PC-3 (cell line): ENCODE results near the gene MAP4K2. TPM values are rescaled to one million over a fixed set of nuclear protein-coding genes. Genes with fewer than 3 reads are reported as not detected.

Experiments
- ATAC-seq: fragments of 200-7000 bp; cut with Tn5 transposase; 2 replicates; pipeline ENCODE4 v1.9.1; 2020; ENCODE audit warnings: mild to moderate bottlenecking, moderate library complexity
- BruUV-seq: library from RNA; stranded (reverse); fragments of 400-500 nt; replicated peaks from 2 replicates; lab custom pipeline; 2021; lab: Mats Ljungman, UMichigan
- CTCF ChIA-PET: fragments of 300-600 bp; sonication (Branson Sonifier 250); formaldehyde crosslinking; loops from one replicate; lab custom pipeline; 2022; ENCODE audit warnings: antibody characterized with exemption; lab: Charles Lee
- POLR2A ChIA-PET: fragments of 300-600 bp; sonication (Branson Sonifier 250); formaldehyde crosslinking; loops from one replicate; lab custom pipeline; 2022; ENCODE audit warnings: antibody characterized with exemption; ENCODE audit not compliant: unreplicated experiment; lab: Charles Lee
- DNase-seq: peaks from one replicate; pipeline ENCODE4 v3.0.0-alpha.2; 2015
- H2AFZ ChIP-seq: fragments of 300-600 bp; sonication (generic); 2 replicates; pipeline ENCODE4 v1.6.0; 2016; ENCODE audit warnings: antibody characterized with exemption, low read length
- H3F3A ChIP-seq: fragments of 300-600 bp; sonication (generic); one replicate; pipeline ENCODE4 v1.6.0; 2017; ENCODE audit warnings: antibody characterized with exemption, low read length, control low read depth, mild to moderate bottlenecking; ENCODE audit not compliant: unreplicated experiment
- H3K27ac ChIP-seq: fragments of 300-600 bp; sonication (generic); 2 replicates; pipeline ENCODE4 v1.5.1; 2016; ENCODE audit warnings: mild to moderate bottlenecking, low read length
- H3K27me3 ChIP-seq: fragments of 300-600 bp; sonication (generic); 2 replicates; pipeline ENCODE4 v1.6.1; 2016; ENCODE audit warnings: low read length, mixed read lengths
- H3K36me3 ChIP-seq: fragments of 300-600 bp; sonication (generic); 2 replicates; pipeline ENCODE4 v1.6.1; 2016; ENCODE audit warnings: low read depth, mixed run types, low read length, mixed read lengths
- H3K4me1 ChIP-seq: fragments of 300-600 bp; sonication (generic); 2 replicates; pipeline ENCODE4 v1.5.1; 2016; ENCODE audit warnings: low read length; ENCODE audit not compliant: insufficient read depth
- H3K4me2 ChIP-seq: fragments of 300-600 bp; sonication (generic); 2 replicates; pipeline ENCODE4 v1.6.0; 2016; ENCODE audit warnings: low read length
- H3K4me3 ChIP-seq: fragments of 300-600 bp; sonication (generic); 2 replicates; pipeline ENCODE4 v1.5.1; 2016; ENCODE audit warnings: mild to moderate bottlenecking, low read length, mixed read lengths
- H3K79me2 ChIP-seq: fragments of 300-600 bp; sonication (generic); 2 replicates; pipeline ENCODE4 v1.6.1; 2017; ENCODE audit warnings: low read length, mixed read lengths
- H3K9ac ChIP-seq: fragments of 300-600 bp; sonication (generic); 2 replicates; pipeline ENCODE4 v1.6.0; 2016; ENCODE audit warnings: mild to moderate bottlenecking, low read length
- H3K9me2 ChIP-seq: fragments of 300-600 bp; sonication (generic); replicated peaks from 2 replicates; pipeline ENCODE4 v1.6.1; 2016; ENCODE audit warnings: mixed run types, low read length, mixed read lengths
- H3K9me3 ChIP-seq: fragments of 300-600 bp; sonication (generic); 2 replicates; pipeline ENCODE4 v1.6.1; 2016; ENCODE audit warnings: low read length, mixed read lengths
- H4K20me1 ChIP-seq: fragments of 300-600 bp; sonication (generic); 2 replicates; pipeline ENCODE4 v1.6.1; 2016; ENCODE audit warnings: low read length, mixed read lengths
- EZH2 ChIP-seq: fragments of 300-600 bp; sonication (generic); IDR thresholded peaks from one replicate; pipeline ENCODE4 v1.6.1; 2017; ENCODE audit warnings: antibody characterized with exemption, mild to moderate bottlenecking, low read length; ENCODE audit not compliant: unreplicated experiment
- EZH2phosphoT487 ChIP-seq: fragments of 300-600 bp; sonication (generic); IDR thresholded peaks from 2 replicates; pipeline ENCODE4 v1.6.1; 2018; ENCODE audit warnings: mild to moderate bottlenecking, antibody characterized with exemption, low read length, borderline replicate concordance
- intact Hi-C: fragments of 100-400 bp; cut with micrococcal nuclease; formaldehyde crosslinking; loops from 2 replicates; pipeline ENCODE4 v1.9.0; 2023
- total RNA-seq: library from RNA; depleted of rRNA; stranded (reverse); fragments of >200 nt; gene quantifications from 2 replicates; pipeline ENCODE4 v1.2.3, GENCODE V29; 2014
- TF ChIP-seq, protein P1 (sequence below): fragments of 300-600 bp; sonication (generic); conservative IDR thresholded peaks from 2 replicates; pipeline ENCODE4 v1.5.1; 2017; ENCODE audit warnings: antibody characterized with exemption, low read depth, mild to moderate bottlenecking, low read length

The MAP4K2 gene
- total RNA-seq, 1 experiment from 2014 or later, result 55.6 TPM

DNA sequence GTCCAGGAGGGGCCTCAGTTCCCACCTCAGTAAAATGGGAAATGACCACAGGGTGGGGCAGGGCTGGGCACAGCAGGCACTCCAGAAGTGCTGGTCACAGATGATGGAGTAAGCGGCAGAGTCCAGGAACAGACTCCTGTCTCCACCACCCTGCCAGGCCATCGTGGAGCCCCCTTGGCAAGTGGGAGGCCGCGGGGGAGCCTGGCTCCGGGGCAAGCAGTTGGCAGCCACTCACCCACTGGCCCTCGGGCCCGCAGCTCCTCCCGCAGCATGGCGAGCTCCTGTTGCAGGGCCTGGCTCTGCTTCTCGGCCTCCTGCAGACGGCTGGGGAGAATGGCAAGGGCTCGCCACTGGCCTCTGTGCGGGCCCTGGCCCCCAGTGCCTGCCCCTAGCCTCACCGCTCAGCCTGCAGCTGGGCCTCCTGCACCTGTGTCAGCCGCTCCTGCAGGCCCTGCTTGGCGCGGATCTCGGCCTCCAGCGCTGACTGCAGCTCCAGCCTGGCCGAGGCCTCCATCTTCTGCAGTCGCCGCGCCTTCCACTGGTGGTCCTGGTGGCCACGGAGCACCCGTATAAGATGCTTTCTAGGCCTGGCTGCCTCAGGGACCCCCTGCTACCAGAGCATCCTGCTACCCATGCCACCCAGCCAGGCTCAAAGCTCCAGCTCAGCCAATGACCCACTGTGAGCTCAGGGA, 31.2 kb upstream of the MAP4K2 start:
- no peak overlapping the region for H3K4me3 ChIP-seq
- intact Hi-C loops, result no loop called here
- H3K9me3 ChIP-seq, result no peaks in the 10 kb centered on the region
- H4K20me1 ChIP-seq, result no peaks in the 10 kb centered on the region
- H3K9ac ChIP-seq, result no peak overlapping the region
- H3K36me3 ChIP-seq, result peaks cover 28% of the 10 kb centered on the region
- no peaks in the 10 kb centered on the region for H3F3A ChIP-seq
- POLR2A ChIA-PET, result no interaction called here
- H3K4me2 ChIP-seq, result no peak overlapping the region
- no TSS peak for BruUV-seq
- TF ChIP-seq, protein P1, sequence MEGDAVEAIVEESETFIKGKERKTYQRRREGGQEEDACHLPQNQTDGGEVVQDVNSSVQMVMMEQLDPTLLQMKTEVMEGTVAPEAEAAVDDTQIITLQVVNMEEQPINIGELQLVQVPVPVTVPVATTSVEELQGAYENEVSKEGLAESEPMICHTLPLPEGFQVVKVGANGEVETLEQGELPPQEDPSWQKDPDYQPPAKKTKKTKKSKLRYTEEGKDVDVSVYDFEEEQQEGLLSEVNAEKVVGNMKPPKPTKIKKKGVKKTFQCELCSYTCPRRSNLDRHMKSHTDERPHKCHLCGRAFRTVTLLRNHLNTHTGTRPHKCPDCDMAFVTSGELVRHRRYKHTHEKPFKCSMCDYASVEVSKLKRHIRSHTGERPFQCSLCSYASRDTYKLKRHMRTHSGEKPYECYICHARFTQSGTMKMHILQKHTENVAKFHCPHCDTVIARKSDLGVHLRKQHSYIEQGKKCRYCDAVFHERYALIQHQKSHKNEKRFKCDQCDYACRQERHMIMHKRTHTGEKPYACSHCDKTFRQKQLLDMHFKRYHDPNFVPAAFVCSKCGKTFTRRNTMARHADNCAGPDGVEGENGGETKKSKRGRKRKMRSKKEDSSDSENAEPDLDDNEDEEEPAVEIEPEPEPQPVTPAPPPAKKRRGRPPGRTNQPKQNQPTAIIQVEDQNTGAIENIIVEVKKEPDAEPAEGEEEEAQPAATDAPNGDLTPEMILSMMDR, result no peak
- no peak for TF ChIP-seq EZH2phosphoT487
- no peak for TF ChIP-seq EZH2
- no peak overlapping the region for H2AFZ ChIP-seq
- no peaks in the 10 kb centered on the region for H3K9me2 ChIP-seq
- H3K27ac ChIP-seq, result no peak overlapping the region
- ATAC-seq, result no peak
- no peaks in the 10 kb centered on the region for H3K27me3 ChIP-seq
- peaks cover 16% of the 10 kb centered on the region for H3K4me1 ChIP-seq
- H3K79me2 ChIP-seq, result no peaks in the 10 kb centered on the region
- DNase-seq, result no peak
- CTCF ChIA-PET, result no interaction called here

DNA sequence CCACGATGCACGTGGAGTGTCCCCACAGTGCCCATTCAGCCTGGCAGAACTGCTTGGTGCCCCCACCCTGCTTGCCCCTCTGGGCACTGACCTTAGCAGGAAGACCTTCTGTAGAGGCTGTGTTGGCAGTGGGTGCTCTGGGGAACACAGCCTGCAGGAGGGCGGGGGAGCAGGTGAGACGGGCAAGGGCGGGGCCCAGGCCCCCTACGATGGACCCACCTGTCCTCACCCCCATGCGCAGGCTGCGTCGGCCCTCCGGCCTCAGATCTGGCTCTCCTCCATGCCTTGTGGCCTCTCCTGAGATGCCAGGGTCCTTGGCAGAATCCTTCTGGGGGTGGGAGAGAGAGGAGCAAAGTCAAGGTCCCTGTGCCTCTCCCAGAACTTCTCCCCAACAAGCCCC, 30.5 kb upstream of the MAP4K2 start:
- no peak for ATAC-seq

DNA sequence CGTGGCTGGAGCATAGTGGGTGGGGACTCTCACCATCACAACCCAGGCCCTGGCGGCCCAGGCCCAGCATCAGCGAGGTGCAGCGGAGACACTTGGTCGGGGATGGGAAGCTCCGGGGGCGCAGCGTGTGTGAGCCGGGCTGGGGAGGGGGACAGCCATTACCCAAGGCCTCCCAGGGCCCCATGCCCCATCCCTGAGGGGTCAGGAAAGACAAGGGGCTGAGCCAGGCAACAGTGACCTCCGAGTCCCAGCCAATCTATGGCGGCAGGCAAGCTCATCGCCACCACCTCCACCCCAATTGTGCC, 30.1 kb upstream of the MAP4K2 start:
- intact Hi-C loops, result no loop called here
- no TSS peak for BruUV-seq
- ChIA-PET CTCF (no interaction called here), POLR2A (no interaction called here)
- Histone ChIP-seq H3K79me2 (no peaks in the 10 kb centered on the region), H3K9me2 (no peaks in the 10 kb centered on the region), H2AFZ (no peak overlapping the region), H3K9ac (no peak overlapping the region), H3K36me3 (peaks cover 20% of the 10 kb centered on the region), H3K27me3 (no peaks in the 10 kb centered on the region), H3K4me2 (no peak overlapping the region), H3K4me3 (no peak overlapping the region), H3K9me3 (no peaks in the 10 kb centered on the region), H4K20me1 (no peaks in the 10 kb centered on the region), H3F3A (no peaks in the 10 kb centered on the region), H3K4me1 (peaks cover 16% of the 10 kb centered on the region), H3K27ac (no peak overlapping the region)
- DNase-seq (no peak), ATAC-seq (no peak)
- TF ChIP-seq EZH2 (no peak), EZH2phosphoT487 (no peak)
- TF ChIP-seq, protein P1, result no peak

More for the DNA sequence above, 30.5 kb upstream of the MAP4K2 start:
- Histone ChIP-seq H4K20me1 (no peaks in the 10 kb centered on the region), H3K9me2 (no peaks in the 10 kb centered on the region), H2AFZ (no peak overlapping the region), H3F3A (no peaks in the 10 kb centered on the region), H3K27ac (no peak overlapping the region), H3K4me2 (no peak overlapping the region), H3K79me2 (no peaks in the 10 kb centered on the region), H3K9me3 (no peaks in the 10 kb centered on the region), H3K9ac (no peak overlapping the region), H3K27me3 (no peaks in the 10 kb centered on the region), H3K4me3 (no peak overlapping the region), H3K36me3 (peaks cover 21% of the 10 kb centered on the region), H3K4me1 (peaks cover 16% of the 10 kb centered on the region)
- intact Hi-C loops, result no loop called here
- CTCF ChIA-PET, result no interaction called here
- DNase-seq, result no peak
- TF ChIP-seq, protein P1, result no peak
- no peak for TF ChIP-seq EZH2
- no peak for TF ChIP-seq EZH2phosphoT487
- BruUV-seq, result no TSS peak
- POLR2A ChIA-PET, result no interaction called here
